Measurements from ENCODE around the gene LETMD1. TPM values are rescaled to one million over a fixed set of nuclear protein-coding genes. Genes with fewer than 3 reads are reported as not detected.

The LETMD1 gene
- total and polyA plus RNA-seq, 2 donors (not counting 1 experiment from before 2014, with no cell fraction given) = 94.7 to 101 TPM

GRCh38 chr12:51033457-51034089, 14.6 kb upstream of the LETMD1 start:
- POLR2A ChIA-PET = no interaction called here
- Histone ChIP-seq H4K20me1 (ENCODE audit: control insufficient read depth, insufficient read depth, low read length, poor library complexity, severe bottlenecking) (no peaks in the 10 kb centered on the region), H3K4me1 (ENCODE audit: control insufficient read depth in 2 of 2, insufficient read depth in 2 of 2, low read length in 2 of 2) (no peaks in the 10 kb centered on the region), H2AFZ (ENCODE audit: insufficient read depth, low read depth, low read length, poor library complexity, severe bottlenecking) (no peak overlapping the region), H3K27me3 (replicated peaks in 1 of 4; ENCODE audit: control extremely low read depth in 1 of 4, control insufficient read depth in 3 of 4, insufficient read depth in 4 of 4, low read length in 3 of 4) (peaks cover 0 to 3% (median 0%) of the 10 kb centered on the region in 4 experiments), H3K4me2 (replicated peaks; ENCODE audit: low read depth, low read length, poor library complexity, severe bottlenecking) (no peak overlapping the region), H3K4me3 (ENCODE audit: control extremely low read depth in 1 of 5, extremely low read depth in 1 of 5, insufficient read depth in 1 of 5, low read depth in 2 of 5, low read length in 4 of 5) (no peak overlapping the region), H3K9ac (ENCODE audit: low read length) (no peak overlapping the region), H3K79me2 (ENCODE audit: control insufficient read depth, insufficient read depth, low read length) (no peaks in the 10 kb centered on the region), H3K9me3 (ENCODE audit: control extremely low read depth in 1 of 3, control insufficient read depth in 2 of 3, insufficient read depth in 1 of 3, low read length in 2 of 3) (no peaks in the 10 kb centered on the region), H3K36me3 (replicated peaks in 1 of 2; ENCODE audit: control extremely low read depth in 1 of 2, control insufficient read depth in 1 of 2, extremely low read depth in 1 of 2, insufficient read depth in 2 of 2, low read length in 1 of 2) (no peaks in the 10 kb centered on the region), H3K27ac (ENCODE audit: low read length in 2 of 2) (no peak overlapping the region)
- Mint-ChIP-seq H3K4me1 (no peaks in the 10 kb centered on the region), H3K27me3 (peaks cover 4% of the 10 kb centered on the region), H3K4me3 (no peak overlapping the region), H3K27ac (no peak overlapping the region), H3K9me3 (ENCODE audit: insufficient read depth) (no peaks in the 10 kb centered on the region)
- DNase-seq (no peak), ATAC-seq (ENCODE audit: low read depth) (no peak)
- TF ChIP-seq CTCF (IDR thresholded peaks at IDR 0.05) = no peak
- TF ChIP-seq EZH2 (IDR thresholded peaks at IDR 0.05; ENCODE audit: borderline replicate concordance, insufficient read depth, low read depth, low read length, poor library complexity, severe bottlenecking) = no peak
- intact Hi-C loops (cut with micrococcal nuclease) = no loop called here
- CTCF ChIA-PET = interaction anchor here (1.0 kb wide), 1 partner anchor 15 kb away, joined by 3 read pairs; no protein-coding TSS in a partner anchor
- 100% methylated on average over 1 of the region's 4 CpGs for WGBS (ENCODE audit: insufficient coverage)

GRCh38 chr12:51036279-51036678, 11.8 kb upstream of the LETMD1 start:
- Histone ChIP-seq H3K9me3 (ENCODE audit: control extremely low read depth in 1 of 3, control insufficient read depth in 2 of 3, insufficient read depth in 1 of 3, low read length in 2 of 3) (no peaks in the 10 kb centered on the region), H2AFZ (ENCODE audit: insufficient read depth, low read depth, low read length, poor library complexity, severe bottlenecking) (no peak overlapping the region), H3K27ac (ENCODE audit: low read length in 2 of 2) (no peak overlapping the region), H3K4me2 (replicated peaks; ENCODE audit: low read depth, low read length, poor library complexity, severe bottlenecking) (no peak overlapping the region), H3K4me3 (ENCODE audit: control extremely low read depth in 1 of 5, extremely low read depth in 1 of 5, insufficient read depth in 1 of 5, low read depth in 2 of 5, low read length in 4 of 5) (no peak overlapping the region), H3K27me3 (replicated peaks in 1 of 4; ENCODE audit: control extremely low read depth in 1 of 4, control insufficient read depth in 3 of 4, insufficient read depth in 4 of 4, low read length in 3 of 4) (no peaks in the 10 kb centered on the region), H4K20me1 (ENCODE audit: control insufficient read depth, insufficient read depth, low read length, poor library complexity, severe bottlenecking) (no peaks in the 10 kb centered on the region), H3K36me3 (replicated peaks in 1 of 2; ENCODE audit: control extremely low read depth in 1 of 2, control insufficient read depth in 1 of 2, extremely low read depth in 1 of 2, insufficient read depth in 2 of 2, low read length in 1 of 2) (no peaks in the 10 kb centered on the region), H3K9ac (ENCODE audit: low read length) (no peak overlapping the region), H3K79me2 (ENCODE audit: control insufficient read depth, insufficient read depth, low read length) (no peaks in the 10 kb centered on the region), H3K4me1 (ENCODE audit: control insufficient read depth in 2 of 2, insufficient read depth in 2 of 2, low read length in 2 of 2) (no peaks in the 10 kb centered on the region)
- no peak for ATAC-seq (ENCODE audit: low read depth)
- CTCF ChIA-PET = interaction anchor here (1.4 kb wide), 1 partner anchor 11 kb away, joined by 3 read pairs; no protein-coding TSS in a partner anchor
- intact Hi-C loops (cut with micrococcal nuclease) = no loop called here
- POLR2A ChIA-PET = no interaction called here
- no peak for DNase-seq
- no peaks in the 10 kb centered on the region for H3K4me1 Mint-ChIP-seq
- H3K27me3 Mint-ChIP-seq = no peaks in the 10 kb centered on the region
- WGBS (ENCODE audit: insufficient coverage) = no CpG with 5 or more reads among the region's 3 CpGs
- H3K9me3 Mint-ChIP-seq (ENCODE audit: insufficient read depth) = no peaks in the 10 kb centered on the region
- no peak overlapping the region for H3K27ac Mint-ChIP-seq
- TF ChIP-seq EZH2 (IDR thresholded peaks at IDR 0.05; ENCODE audit: borderline replicate concordance, insufficient read depth, low read depth, low read length, poor library complexity, severe bottlenecking) = no peak
- TF ChIP-seq CTCF (IDR thresholded peaks at IDR 0.05) = no peak
- H3K4me3 Mint-ChIP-seq = no peak overlapping the region

All from B cell (primary cell).